A673 (cell line): ENCODE results near the gene PLEKHA6. TPM values are rescaled to one million over a fixed set of nuclear protein-coding genes. Genes with fewer than 3 reads are reported as not detected.

Source experiments
- BruUV-seq: library from RNA; stranded (reverse); fragments of 400-500 nt; replicated peaks from 2 replicates; lab custom pipeline; 2021; lab: Mats Ljungman, UMichigan
- CTCF ChIA-PET: fragments of 300-600 bp; sonication (Branson Sonifier 250); formaldehyde crosslinking; loops from one replicate; lab custom pipeline; 2022; ENCODE audit warnings: antibody characterized with exemption; lab: Charles Lee
- POLR2A ChIA-PET: fragments of 300-600 bp; sonication (Branson Sonifier 250); formaldehyde crosslinking; loops from one replicate; lab custom pipeline; 2022; ENCODE audit warnings: antibody characterized with exemption; ENCODE audit not compliant: low non-redundant PET; lab: Charles Lee
- DNase-seq: peaks from one replicate; pipeline ENCODE4 v3.0.0-alpha.2; 2015; ENCODE audit warnings: low spot score
- H3K27ac ChIP-seq: fragments of 200-600 bp; sonication (generic); 2 replicates; pipeline ENCODE4 v1.5.1; 2016; ENCODE audit warnings: mixed run types, low read depth, mild to moderate bottlenecking, mixed read lengths, antibody characterized with exemption, low read length; ENCODE audit not compliant: poor library complexity, severe bottlenecking
- H3K27me3 ChIP-seq: fragments of 200-600 bp; sonication (generic); replicated peaks from 2 replicates; pipeline ENCODE4 v1.6.1; 2017; ENCODE audit warnings: mixed run types, low read depth, mild to moderate bottlenecking, mixed read lengths, antibody characterized with exemption, low read length; ENCODE audit not compliant: insufficient read depth, poor library complexity
- H3K36me3 ChIP-seq: fragments of 200-600 bp; sonication (generic); 2 replicates; pipeline ENCODE4 v1.6.1; 2016; ENCODE audit warnings: mixed run types, mild to moderate bottlenecking, mixed read lengths, antibody characterized with exemption, low read length; ENCODE audit not compliant: insufficient read depth, poor library complexity, severe bottlenecking
- H3K4me1 ChIP-seq: fragments of 200-600 bp; sonication (generic); 2 replicates; pipeline ENCODE4 v1.6.1; 2017; ENCODE audit warnings: mixed run types, mild to moderate bottlenecking, mixed read lengths, antibody characterized with exemption, low read length; ENCODE audit not compliant: insufficient read depth, poor library complexity, severe bottlenecking
- H3K4me3 ChIP-seq: fragments of 200-600 bp; sonication (generic); 2 replicates; pipeline ENCODE4 v1.5.1; 2016; ENCODE audit warnings: low read depth, mixed run types, mild to moderate bottlenecking, mixed read lengths, low read length; ENCODE audit not compliant: poor library complexity, severe bottlenecking
- H3K9me3 ChIP-seq: fragments of 200-600 bp; sonication (generic); 2 replicates; pipeline ENCODE4 v1.6.1; 2016; ENCODE audit warnings: mixed run types, low read depth, mild to moderate bottlenecking, mixed read lengths, antibody characterized with exemption, low read length; ENCODE audit not compliant: poor library complexity, severe bottlenecking
- CTCF ChIP-seq: fragments of 300-800, 200-600 bp; sonication (generic); conservative IDR thresholded peaks from 2 replicates; pipeline ENCODE4 v1.5.1; 2017; ENCODE audit warnings: low read depth, mild to moderate bottlenecking, antibody characterized with exemption, low read length, moderate library complexity, mixed read lengths
- EZH2 ChIP-seq: fragments of 200-600 bp; sonication (generic); IDR thresholded peaks from 2 replicates; pipeline ENCODE4 v1.6.1; 2017; ENCODE audit warnings: borderline replicate concordance, low read depth, mild to moderate bottlenecking, mixed read lengths, antibody characterized with exemption, low read length; ENCODE audit not compliant: poor library complexity, severe bottlenecking
- intact Hi-C: fragments of 100-400 bp; cut with micrococcal nuclease; formaldehyde crosslinking; loops from one replicate; pipeline ENCODE4 v1.10.0; 2022; ENCODE audit not compliant: unreplicated experiment
- total RNA-seq: library from RNA; stranded (reverse); gene quantifications from 2 replicates; pipeline ENCODE4 v1.2.3, GENCODE V29; 2021

The PLEKHA6 gene
- total RNA-seq, 1 experiment from 2014 or later: 0.58 TPM

GRCh38 chr1:204246876-204247275 is 112.9 kb downstream of the PLEKHA6 start:
- CTCF ChIA-PET: no interaction called here
- POLR2A ChIA-PET: no interaction called here

GRCh38 chr1:204242920-204243319 is 116.8 kb downstream of the PLEKHA6 start:
- no peak for DNase-seq
- no peaks in the 10 kb centered on the region for H3K36me3 ChIP-seq
- H3K4me1 ChIP-seq: no peaks in the 10 kb centered on the region
- H3K4me3 ChIP-seq: no peak overlapping the region
- CTCF ChIA-PET: no interaction called here
- no peak for TF ChIP-seq CTCF
- TF ChIP-seq EZH2: no peak
- H3K27ac ChIP-seq: no peak overlapping the region
- no peaks in the 10 kb centered on the region for H3K27me3 ChIP-seq
- no peaks in the 10 kb centered on the region for H3K9me3 ChIP-seq
- no TSS peak for BruUV-seq
- intact Hi-C loops: no loop called here
- POLR2A ChIA-PET: interaction anchor here (0.6 kb wide), 1 partner anchor 10 kb away, joined by 3 read pairs; no protein-coding TSS in a partner anchor

More at GRCh38 chr1:204246876-204247275, 112.9 kb downstream of the PLEKHA6 start:
- Histone ChIP-seq H3K4me3 (no peak overlapping the region), H3K9me3 (no peaks in the 10 kb centered on the region), H3K36me3 (no peaks in the 10 kb centered on the region), H3K27me3 (no peaks in the 10 kb centered on the region), H3K4me1 (no peaks in the 10 kb centered on the region), H3K27ac (no peak overlapping the region)
- intact Hi-C loops: no loop called here
- TF ChIP-seq CTCF (no peak), EZH2 (no peak)
- no TSS peak for BruUV-seq
- no peak for DNase-seq

GRCh38 chr1:204241914-204242313 is 117.8 kb downstream of the PLEKHA6 start:
- no peak overlapping the region for H3K27ac ChIP-seq
- H3K4me1 ChIP-seq: no peaks in the 10 kb centered on the region
- no peaks in the 10 kb centered on the region for H3K36me3 ChIP-seq
- POLR2A ChIA-PET: no interaction called here
- no peak overlapping the region for H3K4me3 ChIP-seq
- TF ChIP-seq EZH2 (no peak), CTCF (no peak)
- CTCF ChIA-PET: no interaction called here
- no peak for DNase-seq
- intact Hi-C loops: no loop called here
- H3K27me3 ChIP-seq: no peaks in the 10 kb centered on the region
- no peaks in the 10 kb centered on the region for H3K9me3 ChIP-seq
- no TSS peak for BruUV-seq
